Measurements from ENCODE around the gene AGO1. TPM values are rescaled to one million over a fixed set of nuclear protein-coding genes. Genes with fewer than 3 reads are reported as not detected.

The AGO1 gene
- total and polyA plus RNA-seq, 2 donors (not counting 1 experiment from before 2014, with no cell fraction given) = 10.1 to 41.3 TPM

- TF ChIP-seq EZH2 (IDR thresholded peaks at IDR 0.05; ENCODE audit: borderline replicate concordance, insufficient read depth, low read depth, low read length, poor library complexity, severe bottlenecking) (no peak), CTCF (IDR thresholded peaks at IDR 0.05) (no peak)
- DNase-seq (no peak), ATAC-seq (ENCODE audit: low read depth) (no peak)
- Histone ChIP-seq H2AFZ (ENCODE audit: insufficient read depth, low read depth, low read length, poor library complexity, severe bottlenecking) (no peak overlapping the region), H3K4me1 (ENCODE audit: control insufficient read depth in 2 of 2, insufficient read depth in 2 of 2, low read length in 2 of 2) (no peaks in the 10 kb centered on the region), H3K27me3 (replicated peaks in 1 of 4; ENCODE audit: control extremely low read depth in 1 of 4, control insufficient read depth in 3 of 4, insufficient read depth in 4 of 4, low read length in 3 of 4) (no peaks in the 10 kb centered on the region), H3K9ac (ENCODE audit: low read length) (no peak overlapping the region), H3K9me3 (ENCODE audit: control extremely low read depth in 1 of 3, control insufficient read depth in 2 of 3, insufficient read depth in 1 of 3, low read length in 2 of 3) (no peaks in the 10 kb centered on the region), H3K4me3 (ENCODE audit: control extremely low read depth in 1 of 5, extremely low read depth in 1 of 5, insufficient read depth in 1 of 5, low read depth in 2 of 5, low read length in 4 of 5) (no peak overlapping the region), H3K4me2 (replicated peaks; ENCODE audit: low read depth, low read length, poor library complexity, severe bottlenecking) (no peak overlapping the region), H3K36me3 (replicated peaks in 1 of 2; ENCODE audit: control extremely low read depth in 1 of 2, control insufficient read depth in 1 of 2, extremely low read depth in 1 of 2, insufficient read depth in 2 of 2, low read length in 1 of 2) (peaks cover 8 to 72% of the 10 kb centered on the region in 2 experiments), H4K20me1 (ENCODE audit: control insufficient read depth, insufficient read depth, low read length, poor library complexity, severe bottlenecking) (no peaks in the 10 kb centered on the region), H3K79me2 (ENCODE audit: control insufficient read depth, insufficient read depth, low read length) (no peaks in the 10 kb centered on the region), H3K27ac (ENCODE audit: low read length in 2 of 2) (no peak overlapping the region)
- ChIA-PET POLR2A (no interaction called here), CTCF (interaction anchor here (1.0 kb wide), 1 partner anchor 32 kb away, joined by 3 read pairs; no protein-coding TSS in a partner anchor)
- Mint-ChIP-seq H3K9me3 (ENCODE audit: insufficient read depth) (no peaks in the 10 kb centered on the region), H3K4me3 (no peak overlapping the region), H3K27ac (no peak overlapping the region), H3K4me1 (no peaks in the 10 kb centered on the region), H3K27me3 (no peaks in the 10 kb centered on the region)
- intact Hi-C loops (cut with micrococcal nuclease) = no loop called here
- WGBS (ENCODE audit: insufficient coverage) = 100% methylated on average over 1 of the region's 1 CpG
Measured at GRCh38 chr1:35914717-35915116, 31.7 kb downstream of the AGO1 start.

DNA sequence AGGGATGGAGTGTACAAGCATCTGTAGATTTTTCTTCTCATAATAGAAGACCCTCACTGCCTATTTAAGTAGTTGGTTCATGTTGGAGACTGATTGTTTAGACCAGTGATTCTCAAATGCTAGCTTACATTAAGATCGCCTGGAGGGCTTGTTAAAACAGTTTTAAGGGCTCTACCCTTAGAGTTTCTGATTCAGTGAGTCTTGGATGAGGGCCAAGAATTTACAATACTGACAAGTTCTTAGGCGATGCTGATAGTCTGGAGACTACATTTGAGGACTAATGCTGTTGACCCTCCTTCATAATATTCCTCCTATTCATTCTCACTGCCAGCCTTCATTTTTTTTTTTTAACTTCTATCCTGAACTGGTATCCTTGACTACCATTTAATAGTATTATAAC, 32.7 kb downstream of the AGO1 start:
- TF ChIP-seq EZH2 (IDR thresholded peaks at IDR 0.05; ENCODE audit: borderline replicate concordance, insufficient read depth, low read depth, low read length, poor library complexity, severe bottlenecking) (no peak), CTCF (IDR thresholded peaks at IDR 0.05) (no peak)
- WGBS (ENCODE audit: insufficient coverage) = 91% methylated on average over 1 of the region's 2 CpGs
- CTCF ChIA-PET = interaction anchor here (0.7 kb wide), 1 partner anchor 22 kb away, joined by 3 read pairs; no protein-coding TSS in a partner anchor

More for the DNA sequence above, 32.7 kb downstream of the AGO1 start:
- H2AFZ ChIP-seq (ENCODE audit: insufficient read depth, low read depth, low read length, poor library complexity, severe bottlenecking) = no peak overlapping the region
- no peak for ATAC-seq (ENCODE audit: low read depth)
- Mint-ChIP-seq H3K9me3 (ENCODE audit: insufficient read depth) (no peaks in the 10 kb centered on the region), H3K4me3 (no peak overlapping the region), H3K27ac (no peak overlapping the region), H3K4me1 (no peaks in the 10 kb centered on the region), H3K27me3 (no peaks in the 10 kb centered on the region)
- no peaks in the 10 kb centered on the region for H3K4me1 ChIP-seq (ENCODE audit: control insufficient read depth in 2 of 2, insufficient read depth in 2 of 2, low read length in 2 of 2)
- no peak overlapping the region for H3K4me2 ChIP-seq (replicated peaks; ENCODE audit: low read depth, low read length, poor library complexity, severe bottlenecking)
- H3K9me3 ChIP-seq (ENCODE audit: control extremely low read depth in 1 of 3, control insufficient read depth in 2 of 3, insufficient read depth in 1 of 3, low read length in 2 of 3) = no peaks in the 10 kb centered on the region
- DNase-seq = no peak
- peaks cover 6 to 75% of the 10 kb centered on the region in 2 experiments for H3K36me3 ChIP-seq (replicated peaks in 1 of 2; ENCODE audit: control extremely low read depth in 1 of 2, control insufficient read depth in 1 of 2, extremely low read depth in 1 of 2, insufficient read depth in 2 of 2, low read length in 1 of 2)
- intact Hi-C loops (cut with micrococcal nuclease) = no loop called here
- H3K9ac ChIP-seq (ENCODE audit: low read length) = no peak overlapping the region
- no peaks in the 10 kb centered on the region for H3K79me2 ChIP-seq (ENCODE audit: control insufficient read depth, insufficient read depth, low read length)
- no peak overlapping the region for H3K4me3 ChIP-seq (ENCODE audit: control extremely low read depth in 1 of 5, extremely low read depth in 1 of 5, insufficient read depth in 1 of 5, low read depth in 2 of 5, low read length in 4 of 5)
- no peaks in the 10 kb centered on the region for H4K20me1 ChIP-seq (ENCODE audit: control insufficient read depth, insufficient read depth, low read length, poor library complexity, severe bottlenecking)
- H3K27ac ChIP-seq (ENCODE audit: low read length in 2 of 2) = no peak overlapping the region
- POLR2A ChIA-PET = no interaction called here
- H3K27me3 ChIP-seq (replicated peaks in 1 of 4; ENCODE audit: control extremely low read depth in 1 of 4, control insufficient read depth in 3 of 4, insufficient read depth in 4 of 4, low read length in 3 of 4) = no peaks in the 10 kb centered on the region
